Brain microvascular endothelial cell (primary cell): ENCODE measurements around the gene CCL22.

Source experiments
- DNase-seq: peaks from one replicate; pipeline ENCODE4 v3.0.0-alpha.2; 2020
- H3K27ac ChIP-seq: fragments of 250-450 bp; sonication (Bioruptor Pico); 2 replicates; pipeline ENCODE4 v1.5.1; 2020; ENCODE audit warnings: mild to moderate bottlenecking, moderate library complexity
- H3K27me3 ChIP-seq: fragments of 250-450 bp; sonication (Bioruptor Pico); replicated peaks from 2 replicates; pipeline ENCODE4 v1.5.1; 2020; ENCODE audit warnings: mild to moderate bottlenecking
- H3K36me3 ChIP-seq: fragments of 250-450 bp; sonication (Bioruptor Pico); replicated peaks from 2 replicates; pipeline ENCODE4 v1.5.1; 2020; ENCODE audit warnings: mild to moderate bottlenecking
- H3K4me3 ChIP-seq: 2 replicates; pipeline ENCODE4 v1.5.1; 2011; ENCODE audit warnings: low read depth, mild to moderate bottlenecking, control low read depth, low read length, moderate library complexity
- in situ Hi-C: cut with HindIII; loops from 2 replicates; pipeline ENCODE4 v1.10.0; 2017; ENCODE audit warnings: low sequenced_read_pairs, low pct_ligation_motif_present
- TF ChIP-seq, protein P1 (sequence below): IDR thresholded peaks from 2 replicates; pipeline ENCODE4 v1.5.1; 2011; ENCODE audit warnings: low read depth, mild to moderate bottlenecking, moderate library complexity, low read length, control low read depth, inconsistent platforms; ENCODE audit errors: missing control alignments

CCL22 gene

GRCh38 chr16:57401943-57402640 lies 43.5 kb downstream of the CCL22 start:
- Histone ChIP-seq H3K27ac (no peak overlapping the region), H3K4me3 (no peak overlapping the region), H3K36me3 (no peaks in the 10 kb centered on the region), H3K27me3 (no peaks in the 10 kb centered on the region)
- TF ChIP-seq, protein P1, sequence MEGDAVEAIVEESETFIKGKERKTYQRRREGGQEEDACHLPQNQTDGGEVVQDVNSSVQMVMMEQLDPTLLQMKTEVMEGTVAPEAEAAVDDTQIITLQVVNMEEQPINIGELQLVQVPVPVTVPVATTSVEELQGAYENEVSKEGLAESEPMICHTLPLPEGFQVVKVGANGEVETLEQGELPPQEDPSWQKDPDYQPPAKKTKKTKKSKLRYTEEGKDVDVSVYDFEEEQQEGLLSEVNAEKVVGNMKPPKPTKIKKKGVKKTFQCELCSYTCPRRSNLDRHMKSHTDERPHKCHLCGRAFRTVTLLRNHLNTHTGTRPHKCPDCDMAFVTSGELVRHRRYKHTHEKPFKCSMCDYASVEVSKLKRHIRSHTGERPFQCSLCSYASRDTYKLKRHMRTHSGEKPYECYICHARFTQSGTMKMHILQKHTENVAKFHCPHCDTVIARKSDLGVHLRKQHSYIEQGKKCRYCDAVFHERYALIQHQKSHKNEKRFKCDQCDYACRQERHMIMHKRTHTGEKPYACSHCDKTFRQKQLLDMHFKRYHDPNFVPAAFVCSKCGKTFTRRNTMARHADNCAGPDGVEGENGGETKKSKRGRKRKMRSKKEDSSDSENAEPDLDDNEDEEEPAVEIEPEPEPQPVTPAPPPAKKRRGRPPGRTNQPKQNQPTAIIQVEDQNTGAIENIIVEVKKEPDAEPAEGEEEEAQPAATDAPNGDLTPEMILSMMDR = no peak
- in situ Hi-C loops = no loop called here
- DNase-seq = no peak

- in situ Hi-C loops = no loop called here
- Histone ChIP-seq H3K27ac (no peak within 1 kb of the TSS), H3K27me3 (no peaks in the 10 kb centered on the region), H3K4me3 (no peak within 1 kb of the TSS), H3K36me3 (no peaks in the 10 kb centered on the region)
- no peak for DNase-seq
- TF ChIP-seq, protein P1 = no peak
These were observed 45.6 kb downstream of the CCL22 start, which contains the start of gene CCL17 for GRCh38 chr16:57403965-57404817. Gene CCL17 (plus strand): TSS chr16:57404767. CDS start chr16:57413933, 9,166 bp downstream.

- H3K4me3 ChIP-seq = no peak overlapping the region
- H3K36me3 ChIP-seq = no peaks in the 10 kb centered on the region
- H3K27me3 ChIP-seq = no peaks in the 10 kb centered on the region
- no peak for DNase-seq
- TF ChIP-seq, protein P1 = no peak
- in situ Hi-C loops = no loop called here
- no peak overlapping the region for H3K27ac ChIP-seq
These were observed 46.5 kb downstream of the CCL22 start for GRCh38 chr16:57405097-57405496.

DNA sequence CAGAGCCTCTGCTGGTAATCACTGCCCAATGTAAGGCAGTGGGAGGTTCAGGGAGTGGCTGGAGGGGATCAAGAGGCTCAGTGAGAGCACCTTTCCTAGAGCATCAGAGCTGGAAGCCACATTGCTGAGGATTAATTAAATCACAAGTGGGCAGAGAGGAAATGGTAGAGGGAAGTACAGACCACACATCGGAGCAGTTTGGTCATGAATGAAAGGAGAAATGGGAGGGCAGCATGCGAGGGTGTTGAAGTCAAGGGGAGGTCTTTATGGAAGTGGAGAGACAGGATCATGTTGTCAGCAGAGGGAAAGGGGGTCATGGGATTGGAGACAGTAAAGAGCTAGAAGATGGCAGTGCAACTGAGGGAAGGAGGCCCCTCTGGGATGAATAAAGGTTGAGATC lies 48.3 kb downstream of the CCL22 start:
- no peak for DNase-seq
- no peak overlapping the region for H3K4me3 ChIP-seq
- TF ChIP-seq, protein P1 = no peak
- no peak overlapping the region for H3K27ac ChIP-seq
- no peaks in the 10 kb centered on the region for H3K36me3 ChIP-seq
- no peaks in the 10 kb centered on the region for H3K27me3 ChIP-seq
- in situ Hi-C loops = no loop called here

- no peak overlapping the region for H3K4me3 ChIP-seq
- in situ Hi-C loops = no loop called here
These were observed 49.2 kb downstream of the CCL22 start for GRCh38 chr16:57407521-57408353.

More at GRCh38 chr16:57407521-57408353, 49.2 kb downstream of the CCL22 start:
- Histone ChIP-seq H3K36me3 (no peaks in the 10 kb centered on the region), H3K27me3 (no peaks in the 10 kb centered on the region), H3K27ac (no peak overlapping the region)
- TF ChIP-seq, protein P1 = no peak
- DNase-seq = no peak
